WTC11 (cell line): ENCODE measurements around the gene FERMT3. TPM values are rescaled to one million over a fixed set of nuclear protein-coding genes. Genes with fewer than 3 reads are reported as not detected.
A peak's percentile ranks its signal among the peaks of the same experiment; 100 is the strongest.

Experiments used
- ATAC-seq: fragments of 200-7000 bp; cut with Tn5 transposase; 2 replicates; pipeline ENCODE4 v1.10.0; 2021; ENCODE audit warnings: mild to moderate bottlenecking, moderate library complexity
- CTCF ChIA-PET: fragments of 300-600 bp; sonication (Branson Sonifier 250); formaldehyde crosslinking; loops from one replicate; lab custom pipeline; 2021; ENCODE audit warnings: antibody characterized with exemption; lab: Charles Lee
- POLR2A ChIA-PET: fragments of 350-600 bp; sonication (Branson Sonifier 250); formaldehyde crosslinking; loops from one replicate; lab custom pipeline; 2021; ENCODE audit warnings: antibody characterized with exemption; lab: Charles Lee
- DNase-seq: peaks from one replicate; pipeline ENCODE4 v3.0.0; 2021; ENCODE audit warnings: low spot score
- H3K27ac Mint-ChIP-seq: 2 replicates; pipeline ENCODE4 v1.8.0; 2021; ENCODE audit warnings: mixed read lengths
- H3K27me3 Mint-ChIP-seq: 2 replicates; pipeline ENCODE4 v1.8.0; 2021; ENCODE audit warnings: low read depth, mild to moderate bottlenecking, moderate library complexity, mixed read lengths
- H3K36me3 Mint-ChIP-seq: 2 replicates; pipeline ENCODE4 v1.8.0; 2021; ENCODE audit warnings: mixed read lengths
- H3K4me1 Mint-ChIP-seq: 2 replicates; pipeline ENCODE4 v1.8.0; 2022; ENCODE audit warnings: mixed read lengths
- H3K4me3 Mint-ChIP-seq: 2 replicates; pipeline ENCODE4 v1.8.0; 2021; ENCODE audit warnings: mild to moderate bottlenecking, moderate library complexity, mixed read lengths
- H3K9me3 Mint-ChIP-seq: 2 replicates; pipeline ENCODE4 v1.8.0; 2021; ENCODE audit warnings: mixed read lengths
- AFF4 ChIP-seq: sonication (generic); formaldehyde crosslinking; IDR thresholded peaks from 2 replicates; pipeline ENCODE4 v1.8.1; 2023; ENCODE audit warnings: mild to moderate bottlenecking, missing genetic modification reagents, borderline replicate concordance
- CBFB ChIP-seq: sonication (generic); formaldehyde crosslinking; IDR thresholded peaks from 2 replicates; pipeline ENCODE4 v1.8.1; 2022; ENCODE audit warnings: mild to moderate bottlenecking, low read depth, missing genetic modification reagents
- CREM ChIP-seq: sonication (generic); formaldehyde crosslinking; IDR thresholded peaks from 2 replicates; pipeline ENCODE4 v1.8.1; 2022; ENCODE audit warnings: mild to moderate bottlenecking, missing genetic modification reagents, moderate library complexity
- E2F4 ChIP-seq: sonication (generic); formaldehyde crosslinking; IDR thresholded peaks from 2 replicates; pipeline ENCODE4 v1.8.1; 2022; ENCODE audit warnings: low read depth, mild to moderate bottlenecking, moderate library complexity, missing genetic modification reagents, borderline replicate concordance
- E2F5 ChIP-seq: sonication (generic); formaldehyde crosslinking; IDR thresholded peaks from 2 replicates; pipeline ENCODE4 v1.8.1; 2022; ENCODE audit warnings: mild to moderate bottlenecking, moderate library complexity, missing genetic modification reagents
- EMX1 ChIP-seq: fragments of 250-450 bp; sonication (Bioruptor Pico); IDR thresholded peaks from 2 replicates; pipeline ENCODE4 v1.8.0; 2021; ENCODE audit warnings: mild to moderate bottlenecking
- FOXP1 ChIP-seq: sonication (generic); formaldehyde crosslinking; IDR thresholded peaks from 2 replicates; pipeline ENCODE4 v1.8.0; 2022; ENCODE audit warnings: missing genetic modification reagents, mild to moderate bottlenecking, moderate library complexity, borderline replicate concordance
- GABPB1 ChIP-seq: sonication (generic); formaldehyde crosslinking; IDR thresholded peaks from 2 replicates; pipeline ENCODE4 v1.8.1; 2023; ENCODE audit warnings: mild to moderate bottlenecking, missing genetic modification reagents
- NFE2L1 ChIP-seq: sonication (generic); formaldehyde crosslinking; IDR thresholded peaks from 2 replicates; pipeline ENCODE4 v1.8.1; 2023; ENCODE audit warnings: missing genetic modification reagents
- NFYB ChIP-seq: sonication (generic); formaldehyde crosslinking; conservative IDR thresholded peaks from 2 replicates; pipeline ENCODE4 v1.8.0; 2022; ENCODE audit warnings: low read depth, missing genetic modification reagents
- NR2C2 ChIP-seq: sonication (generic); formaldehyde crosslinking; IDR thresholded peaks from 2 replicates; pipeline ENCODE4 v1.8.0; 2022; ENCODE audit warnings: mild to moderate bottlenecking, missing genetic modification reagents
- RORB ChIP-seq: fragments of 250-450 bp; sonication (Bioruptor Pico); IDR thresholded peaks from 2 replicates; pipeline ENCODE4 v1.9.0; 2021; ENCODE audit warnings: mild to moderate bottlenecking
- SMAD3 ChIP-seq: sonication (generic); formaldehyde crosslinking; IDR thresholded peaks from 2 replicates; pipeline ENCODE4 v1.8.0; 2022; ENCODE audit warnings: missing genetic modification reagents, mild to moderate bottlenecking, borderline replicate concordance
- TEAD1 ChIP-seq: sonication (generic); formaldehyde crosslinking; IDR thresholded peaks from 2 replicates; pipeline ENCODE4 v1.8.0; 2022; ENCODE audit warnings: mild to moderate bottlenecking, missing genetic modification reagents
- USF2 ChIP-seq: sonication (generic); formaldehyde crosslinking; IDR thresholded peaks from 2 replicates; pipeline ENCODE4 v1.8.1; 2023; ENCODE audit warnings: mild to moderate bottlenecking, missing genetic modification reagents, moderate library complexity
- ZMAT4 ChIP-seq: fragments of 250-450 bp; sonication (Bioruptor Pico); IDR thresholded peaks from 2 replicates; pipeline ENCODE4 v1.9.0; 2021; ENCODE audit warnings: mild to moderate bottlenecking
- ZNF138 ChIP-seq: sonication (generic); formaldehyde crosslinking; conservative IDR thresholded peaks from 2 replicates; pipeline ENCODE4 v1.8.1; 2022; ENCODE audit warnings: mild to moderate bottlenecking, moderate library complexity, missing genetic modification reagents
- ZNF317 ChIP-seq: sonication (generic); formaldehyde crosslinking; IDR thresholded peaks from 2 replicates; pipeline ENCODE4 v1.8.1; 2023; ENCODE audit warnings: low read depth, mild to moderate bottlenecking, moderate library complexity, missing genetic modification reagents, borderline replicate concordance
- total RNA-seq: library from RNA; stranded (reverse); gene quantifications from 3 replicates; pipeline ENCODE4 v1.2.3, GENCODE V29; 2021
- TF ChIP-seq, protein P1 (sequence below): fragments of 250-450 bp; sonication (Bioruptor Pico); IDR thresholded peaks from 2 replicates; pipeline ENCODE4 v1.8.0; 2021; ENCODE audit warnings: mild to moderate bottlenecking
- TF ChIP-seq, protein P2 (sequence below): fragments of 250-450 bp; sonication (Bioruptor Pico); IDR thresholded peaks from 2 replicates; pipeline ENCODE4 v1.9.0; 2021; ENCODE audit warnings: mild to moderate bottlenecking
- TF ChIP-seq, protein P3 (sequence below): sonication (generic); formaldehyde crosslinking; IDR thresholded peaks from 2 replicates; pipeline ENCODE4 v1.8.1; 2023; ENCODE audit warnings: mild to moderate bottlenecking, moderate library complexity, missing genetic modification reagents
- TF ChIP-seq, protein P4 (sequence below): sonication (generic); formaldehyde crosslinking; IDR thresholded peaks from 2 replicates; pipeline ENCODE4 v1.8.0; 2022; ENCODE audit warnings: mild to moderate bottlenecking, missing genetic modification reagents

The FERMT3 gene
- total RNA-seq, 1 experiment from 2014 or later, result 3.8 TPM

GRCh38 chr11:64269540-64270220 lies 63.2 kb downstream of the FERMT3 start:
- ATAC-seq, result peak; percentile 83
- ChIA-PET CTCF (interaction anchor here (0.6 to 6.2 kb wide), 17 partner anchors 15 to 87 kb away, joined by 3 to 75 read pairs (median 8); partner anchors contain the start of genes BAD, CATSPERZ, ESRRA and FKBP2), POLR2A (interaction anchor here (0.8 to 3.9 kb wide), 10 partner anchors 14 to 231 kb away, joined by 3 to 25 read pairs (median 5); partner anchors contain the start of genes BAD, CATSPERZ, FKBP2 and GPR137)
- Mint-ChIP-seq H3K27me3 (no peaks in the 10 kb centered on the region), H3K9me3 (no peaks in the 10 kb centered on the region), H3K36me3 (peaks cover 13% of the 10 kb centered on the region), H3K4me3 (peak overlapping the region; percentile 99), H3K4me1 (peaks cover 22% of the 10 kb centered on the region), H3K27ac (peak overlapping the region; percentile 100)
- DNase-seq, result peak; percentile 98
- TF ChIP-seq FOXP1 (CRISPR knock-in tag), result peak; percentile 73
- TF ChIP-seq ZNF317 (CRISPR knock-in tag), result peak; percentile 55; the same call in 1 of the 2 replicates
- TF ChIP-seq, protein P1, sequence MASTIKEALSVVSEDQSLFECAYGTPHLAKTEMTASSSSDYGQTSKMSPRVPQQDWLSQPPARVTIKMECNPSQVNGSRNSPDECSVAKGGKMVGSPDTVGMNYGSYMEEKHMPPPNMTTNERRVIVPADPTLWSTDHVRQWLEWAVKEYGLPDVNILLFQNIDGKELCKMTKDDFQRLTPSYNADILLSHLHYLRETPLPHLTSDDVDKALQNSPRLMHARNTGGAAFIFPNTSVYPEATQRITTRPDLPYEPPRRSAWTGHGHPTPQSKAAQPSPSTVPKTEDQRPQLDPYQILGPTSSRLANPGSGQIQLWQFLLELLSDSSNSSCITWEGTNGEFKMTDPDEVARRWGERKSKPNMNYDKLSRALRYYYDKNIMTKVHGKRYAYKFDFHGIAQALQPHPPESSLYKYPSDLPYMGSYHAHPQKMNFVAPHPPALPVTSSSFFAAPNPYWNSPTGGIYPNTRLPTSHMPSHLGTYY, result no peak
- peak; percentile 89; the same call in 1 of the 2 replicates for TF ChIP-seq TEAD1 (CRISPR knock-in tag)
- 0 out of 2 replicates have a peak, but pooled peaks have one; percentile 13 for TF ChIP-seq EMX1 (CRISPR knock-in tag)
- TF ChIP-seq, protein P2, sequence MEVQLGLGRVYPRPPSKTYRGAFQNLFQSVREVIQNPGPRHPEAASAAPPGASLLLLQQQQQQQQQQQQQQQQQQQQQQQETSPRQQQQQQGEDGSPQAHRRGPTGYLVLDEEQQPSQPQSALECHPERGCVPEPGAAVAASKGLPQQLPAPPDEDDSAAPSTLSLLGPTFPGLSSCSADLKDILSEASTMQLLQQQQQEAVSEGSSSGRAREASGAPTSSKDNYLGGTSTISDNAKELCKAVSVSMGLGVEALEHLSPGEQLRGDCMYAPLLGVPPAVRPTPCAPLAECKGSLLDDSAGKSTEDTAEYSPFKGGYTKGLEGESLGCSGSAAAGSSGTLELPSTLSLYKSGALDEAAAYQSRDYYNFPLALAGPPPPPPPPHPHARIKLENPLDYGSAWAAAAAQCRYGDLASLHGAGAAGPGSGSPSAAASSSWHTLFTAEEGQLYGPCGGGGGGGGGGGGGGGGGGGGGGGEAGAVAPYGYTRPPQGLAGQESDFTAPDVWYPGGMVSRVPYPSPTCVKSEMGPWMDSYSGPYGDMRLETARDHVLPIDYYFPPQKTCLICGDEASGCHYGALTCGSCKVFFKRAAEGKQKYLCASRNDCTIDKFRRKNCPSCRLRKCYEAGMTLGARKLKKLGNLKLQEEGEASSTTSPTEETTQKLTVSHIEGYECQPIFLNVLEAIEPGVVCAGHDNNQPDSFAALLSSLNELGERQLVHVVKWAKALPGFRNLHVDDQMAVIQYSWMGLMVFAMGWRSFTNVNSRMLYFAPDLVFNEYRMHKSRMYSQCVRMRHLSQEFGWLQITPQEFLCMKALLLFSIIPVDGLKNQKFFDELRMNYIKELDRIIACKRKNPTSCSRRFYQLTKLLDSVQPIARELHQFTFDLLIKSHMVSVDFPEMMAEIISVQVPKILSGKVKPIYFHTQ, result no peak
- TF ChIP-seq SMAD3, result no peak; the same call in 1 of the 2 replicates
- peak; percentile 59; the same call in 1 of the 2 replicates for TF ChIP-seq CREM (CRISPR knock-in tag)
- peak; percentile 98 for TF ChIP-seq NR2C2 (CRISPR knock-in tag)
- 0 out of 2 replicates have a peak, but pooled peaks have one; percentile 76 for TF ChIP-seq E2F5 (CRISPR knock-in tag)
- TF ChIP-seq NFE2L1 (CRISPR knock-in tag), result 0 out of 2 replicates have a peak, but pooled peaks have one; percentile 36
- peak; percentile 70 for TF ChIP-seq ZMAT4
- TF ChIP-seq NFYB (CRISPR knock-in tag), result 0 out of 2 replicates have a peak, but pooled peaks have one; percentile 31
- TF ChIP-seq AFF4 (CRISPR knock-in tag), result peak; percentile 19; the same call in 1 of the 2 replicates
- TF ChIP-seq, protein P3, sequence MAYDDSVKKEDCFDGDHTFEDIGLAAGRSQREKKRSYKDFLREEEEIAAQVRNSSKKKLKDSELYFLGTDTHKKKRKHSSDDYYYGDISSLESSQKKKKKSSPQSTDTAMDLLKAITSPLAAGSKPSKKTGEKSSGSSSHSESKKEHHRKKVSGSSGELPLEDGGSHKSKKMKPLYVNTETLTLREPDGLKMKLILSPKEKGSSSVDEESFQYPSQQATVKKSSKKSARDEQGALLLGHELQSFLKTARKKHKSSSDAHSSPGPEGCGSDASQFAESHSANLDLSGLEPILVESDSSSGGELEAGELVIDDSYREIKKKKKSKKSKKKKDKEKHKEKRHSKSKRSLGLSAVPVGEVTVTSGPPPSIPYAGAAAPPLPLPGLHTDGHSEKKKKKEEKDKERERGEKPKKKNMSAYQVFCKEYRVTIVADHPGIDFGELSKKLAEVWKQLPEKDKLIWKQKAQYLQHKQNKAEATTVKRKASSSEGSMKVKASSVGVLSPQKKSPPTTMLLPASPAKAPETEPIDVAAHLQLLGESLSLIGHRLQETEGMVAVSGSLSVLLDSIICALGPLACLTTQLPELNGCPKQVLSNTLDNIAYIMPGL (CRISPR knock-in tag), result peak; percentile 65; the same call in 1 of the 2 replicates
- TF ChIP-seq ZNF138 (CRISPR knock-in tag), result peak; percentile 83; the same call in 1 of the 2 replicates
- TF ChIP-seq CBFB (CRISPR knock-in tag), result 0 out of 2 replicates have a peak, but pooled peaks have one; percentile 41
- TF ChIP-seq USF2, result 0 out of 2 replicates have a peak, but pooled peaks have one; percentile 41
- TF ChIP-seq, protein P4, sequence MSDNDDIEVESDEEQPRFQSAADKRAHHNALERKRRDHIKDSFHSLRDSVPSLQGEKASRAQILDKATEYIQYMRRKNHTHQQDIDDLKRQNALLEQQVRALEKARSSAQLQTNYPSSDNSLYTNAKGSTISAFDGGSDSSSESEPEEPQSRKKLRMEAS (CRISPR knock-in tag), result peak; percentile 57
- peak; percentile 91 for TF ChIP-seq GABPB1 (CRISPR knock-in tag)
- 0 out of 2 replicates have a peak, but pooled peaks have one; percentile 1 for TF ChIP-seq E2F4 (CRISPR knock-in tag)
- TF ChIP-seq RORB (CRISPR knock-in tag), result no peak
